ENCODE measurements around the gene CFAP221. TPM values are rescaled to one million over a fixed set of nuclear protein-coding genes. Genes with fewer than 3 reads are reported as not detected.

CFAP221 gene
- total RNA-seq, 1 experiment from 2014 or later: not detected

DNA sequence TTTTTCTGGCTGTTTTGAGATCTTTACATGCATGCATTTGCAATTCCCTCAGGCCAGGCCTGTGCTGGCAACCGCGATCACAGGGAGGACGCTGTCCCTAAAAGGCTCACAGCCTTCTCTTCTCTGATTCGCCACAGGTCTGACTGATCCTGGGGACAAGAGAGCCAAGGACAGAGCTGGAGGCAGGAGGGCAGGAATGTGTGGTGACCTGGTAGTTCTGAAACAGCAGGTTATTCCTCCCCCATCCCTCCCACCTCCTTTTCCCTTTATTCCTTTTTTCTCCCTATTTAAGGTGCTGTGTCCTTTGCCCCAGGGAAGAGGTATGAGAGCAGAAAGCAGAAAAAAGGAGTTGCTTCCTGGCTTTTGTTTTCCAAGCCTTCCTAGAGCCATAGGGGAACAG lies 156.6 kb downstream of the CFAP221 start:
- ChIA-PET POLR2A (ENCODE audit: unreplicated experiment) (no interaction called here), CTCF (no interaction called here)
- no peaks in the 10 kb centered on the region for H3K4me1 ChIP-seq (replicated peaks; ENCODE audit: insufficient read depth)
- TF ChIP-seq, protein P1, sequence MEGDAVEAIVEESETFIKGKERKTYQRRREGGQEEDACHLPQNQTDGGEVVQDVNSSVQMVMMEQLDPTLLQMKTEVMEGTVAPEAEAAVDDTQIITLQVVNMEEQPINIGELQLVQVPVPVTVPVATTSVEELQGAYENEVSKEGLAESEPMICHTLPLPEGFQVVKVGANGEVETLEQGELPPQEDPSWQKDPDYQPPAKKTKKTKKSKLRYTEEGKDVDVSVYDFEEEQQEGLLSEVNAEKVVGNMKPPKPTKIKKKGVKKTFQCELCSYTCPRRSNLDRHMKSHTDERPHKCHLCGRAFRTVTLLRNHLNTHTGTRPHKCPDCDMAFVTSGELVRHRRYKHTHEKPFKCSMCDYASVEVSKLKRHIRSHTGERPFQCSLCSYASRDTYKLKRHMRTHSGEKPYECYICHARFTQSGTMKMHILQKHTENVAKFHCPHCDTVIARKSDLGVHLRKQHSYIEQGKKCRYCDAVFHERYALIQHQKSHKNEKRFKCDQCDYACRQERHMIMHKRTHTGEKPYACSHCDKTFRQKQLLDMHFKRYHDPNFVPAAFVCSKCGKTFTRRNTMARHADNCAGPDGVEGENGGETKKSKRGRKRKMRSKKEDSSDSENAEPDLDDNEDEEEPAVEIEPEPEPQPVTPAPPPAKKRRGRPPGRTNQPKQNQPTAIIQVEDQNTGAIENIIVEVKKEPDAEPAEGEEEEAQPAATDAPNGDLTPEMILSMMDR (conservative IDR thresholded peaks at IDR 0.05): no peak
- no peak for TF ChIP-seq EZH2 (IDR thresholded peaks at IDR 0.05; ENCODE audit: low read depth)
- H3K9me3 ChIP-seq (ENCODE audit: insufficient read depth, low read depth): no peaks in the 10 kb centered on the region
- H3K79me2 ChIP-seq (ENCODE audit: low read depth): no peaks in the 10 kb centered on the region
- H3K4me3 ChIP-seq: no peak overlapping the region
- no peak overlapping the region for H3K4me2 ChIP-seq
- H3K27me3 ChIP-seq (ENCODE audit: insufficient read depth, low read depth): no peaks in the 10 kb centered on the region
- no peak for DNase-seq
- H3F3A ChIP-seq (ENCODE audit: insufficient read depth, low read depth): no peaks in the 10 kb centered on the region
- intact Hi-C loops (cut with micrococcal nuclease; ENCODE audit: unreplicated experiment): loop anchor here (5.0 to 10.0 kb wide), 3 partner anchors 194 to 981 kb away; partner anchors contain the start of gene EPB41L5
- BruUV-seq (replicated peaks): no TSS peak
- H2AFZ ChIP-seq: no peak overlapping the region
- no peaks in the 10 kb centered on the region for H3K36me3 ChIP-seq (ENCODE audit: low read depth)
- H3K9me2 ChIP-seq (ENCODE audit: insufficient read depth): no peaks in the 10 kb centered on the region
- no peaks in the 10 kb centered on the region; the same call in 1 of the 2 replicates for H4K20me1 ChIP-seq (ENCODE audit: insufficient read depth)
- no peak overlapping the region for H3K27ac ChIP-seq

DNA sequence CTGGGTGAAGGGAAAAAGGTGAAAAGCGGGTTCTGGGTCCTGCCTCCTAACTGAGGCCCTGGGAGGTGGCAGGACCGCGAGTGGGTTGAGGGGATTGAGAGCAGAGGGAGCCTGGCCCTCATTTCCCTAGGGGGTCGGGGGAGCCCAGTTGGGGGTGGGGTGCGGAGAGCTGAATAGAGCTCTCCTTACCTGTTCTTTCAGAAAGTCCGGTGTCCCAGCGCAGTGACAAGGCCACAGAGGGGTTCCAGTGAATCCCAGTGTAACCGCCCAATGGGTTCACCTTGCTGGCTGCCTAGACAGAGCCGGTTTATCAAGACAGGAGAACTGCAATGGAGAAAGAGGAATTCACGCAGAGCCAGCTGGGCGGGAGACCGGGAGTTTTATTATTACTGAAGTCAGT lies 157.1 kb downstream of the CFAP221 start:
- H3K4me1 ChIP-seq (replicated peaks; ENCODE audit: insufficient read depth): no peaks in the 10 kb centered on the region
- BruUV-seq (replicated peaks): no TSS peak
- TF ChIP-seq, protein P1 (conservative IDR thresholded peaks at IDR 0.05): no peak
- TF ChIP-seq EZH2 (IDR thresholded peaks at IDR 0.05; ENCODE audit: low read depth): no peak
- no peaks in the 10 kb centered on the region for H3K9me3 ChIP-seq (ENCODE audit: insufficient read depth, low read depth)
- no peaks in the 10 kb centered on the region for H3F3A ChIP-seq (ENCODE audit: insufficient read depth, low read depth)
- ChIA-PET CTCF (no interaction called here), POLR2A (ENCODE audit: unreplicated experiment) (no interaction called here)
- no peak for DNase-seq
- no peaks in the 10 kb centered on the region for H3K36me3 ChIP-seq (ENCODE audit: low read depth)
- H3K4me3 ChIP-seq: no peak overlapping the region
- no peak overlapping the region for H3K27ac ChIP-seq
- no peak overlapping the region for H3K4me2 ChIP-seq
- H3K79me2 ChIP-seq (ENCODE audit: low read depth): no peaks in the 10 kb centered on the region
- no peak overlapping the region for H2AFZ ChIP-seq
- H3K27me3 ChIP-seq (ENCODE audit: insufficient read depth, low read depth): no peaks in the 10 kb centered on the region
- H3K9me2 ChIP-seq (ENCODE audit: insufficient read depth): no peaks in the 10 kb centered on the region
- intact Hi-C loops (cut with micrococcal nuclease; ENCODE audit: unreplicated experiment): loop anchor here (5.0 to 10.0 kb wide), 3 partner anchors 193 to 981 kb away; partner anchors contain the start of gene EPB41L5
- H4K20me1 ChIP-seq (ENCODE audit: insufficient read depth): no peaks in the 10 kb centered on the region; the same call in 1 of the 2 replicates

GRCh38 chr2:119702203-119702917 lies 158.1 kb downstream of the CFAP221 start:
- no peaks in the 10 kb centered on the region for H3K4me1 ChIP-seq (replicated peaks; ENCODE audit: insufficient read depth)
- no peaks in the 10 kb centered on the region; the same call in 1 of the 2 replicates for H4K20me1 ChIP-seq (ENCODE audit: insufficient read depth)
- no peak overlapping the region for H3K4me2 ChIP-seq
- no peaks in the 10 kb centered on the region for H3K27me3 ChIP-seq (ENCODE audit: insufficient read depth, low read depth)
- H3K9me2 ChIP-seq (ENCODE audit: insufficient read depth): no peaks in the 10 kb centered on the region
- ChIA-PET POLR2A (ENCODE audit: unreplicated experiment) (interaction anchor here (0.7 kb wide), 1 partner anchor 260 kb away, joined by 6 read pairs; no protein-coding TSS in a partner anchor), CTCF (interaction anchor here (0.7 to 1.0 kb wide), 2 partner anchors 24 to 473 kb away, joined by 3 to 5 read pairs; partner anchors contain the start of gene TMEM177)
- H3K27ac ChIP-seq: no peak overlapping the region
- no peak overlapping the region for H2AFZ ChIP-seq
- intact Hi-C loops (cut with micrococcal nuclease; ENCODE audit: unreplicated experiment): loop anchor here (1.0 to 10.0 kb wide), 8 partner anchors 42 to 980 kb away; partner anchors contain the start of gene EPB41L5
- TF ChIP-seq, protein P1 (conservative IDR thresholded peaks at IDR 0.05): no peak
- no peak for TF ChIP-seq EZH2 (IDR thresholded peaks at IDR 0.05; ENCODE audit: low read depth)
- no peaks in the 10 kb centered on the region for H3K36me3 ChIP-seq (ENCODE audit: low read depth)
- no peaks in the 10 kb centered on the region for H3K79me2 ChIP-seq (ENCODE audit: low read depth)
- BruUV-seq (replicated peaks): no TSS peak
- no peaks in the 10 kb centered on the region for H3F3A ChIP-seq (ENCODE audit: insufficient read depth, low read depth)
- H3K9me3 ChIP-seq (ENCODE audit: insufficient read depth, low read depth): no peaks in the 10 kb centered on the region
- no peak overlapping the region for H3K4me3 ChIP-seq
- DNase-seq: no peak

All from PC-9 (cell line).